ENCODE results near the gene SLCO4A1.

Gene SLCO4A1

GRCh38 chr20:62607366-62608217 lies 34.7 kb upstream of the SLCO4A1 start:
- DNase-seq, result no peak

GRCh38 chr20:62608218-62608565 lies 34.1 kb upstream of the SLCO4A1 start:
- DNase-seq, result no peak

- DNase-seq, result no peak
Measured at GRCh38 chr20:62609279-62609720, 33.0 kb upstream of the SLCO4A1 start.

GRCh38 chr20:62609811-62610757 lies 32.2 kb upstream of the SLCO4A1 start:
- DNase-seq, result no peak

- DNase-seq, result no peak
Measured at GRCh38 chr20:62611012-62611411, 31.3 kb upstream of the SLCO4A1 start.

- no peak for DNase-seq
Measured at GRCh38 chr20:62611819-62612218, 30.5 kb upstream of the SLCO4A1 start.

GRCh38 chr20:62614085-62614960 lies 28.0 kb upstream of the SLCO4A1 start:
- DNase-seq, result no peak

- DNase-seq, result no peak
Measured at GRCh38 chr20:62614961-62615680, 27.2 kb upstream of the SLCO4A1 start.

- no peak for DNase-seq
Measured at GRCh38 chr20:62615750-62616251, 26.5 kb upstream of the SLCO4A1 start.

GRCh38 chr20:62616728-62617621 lies 25.3 kb upstream of the SLCO4A1 start:
- peak; percentile 79 for DNase-seq

GRCh38 chr20:62617711-62618483 lies 24.4 kb upstream of the SLCO4A1 start:
- no peak for DNase-seq

- DNase-seq, result no peak
Measured at GRCh38 chr20:62618611-62619529, 23.4 kb upstream of the SLCO4A1 start.

GRCh38 chr20:62620625-62621024 lies 21.7 kb upstream of the SLCO4A1 start:
- no peak for DNase-seq

- DNase-seq, result no peak
Measured at GRCh38 chr20:62621251-62622110, 20.8 kb upstream of the SLCO4A1 start.

- no peak for DNase-seq
Measured at GRCh38 chr20:62622178-62622876, 20.0 kb upstream of the SLCO4A1 start.

- DNase-seq, result no peak
Measured at GRCh38 chr20:62622877-62623487, 19.3 kb upstream of the SLCO4A1 start.

Data from NCI-H345 (cell line).